Stimulated activated CD8-positive, alpha-beta memory T cell treated with anti-CD3 and anti-CD28 coated beads, Interleukin-12 subunit alpha, Interleukin-12 subunit beta, amount 100 ng/mL, for 24 hours (primary cell): ENCODE measurements around the gene ZBP1.

Experiments
- DNase-seq: peaks from one replicate; pipeline ENCODE4 v3.0.0-alpha.2; 2020; ENCODE audit errors: extremely low read depth

Gene ZBP1

DNA sequence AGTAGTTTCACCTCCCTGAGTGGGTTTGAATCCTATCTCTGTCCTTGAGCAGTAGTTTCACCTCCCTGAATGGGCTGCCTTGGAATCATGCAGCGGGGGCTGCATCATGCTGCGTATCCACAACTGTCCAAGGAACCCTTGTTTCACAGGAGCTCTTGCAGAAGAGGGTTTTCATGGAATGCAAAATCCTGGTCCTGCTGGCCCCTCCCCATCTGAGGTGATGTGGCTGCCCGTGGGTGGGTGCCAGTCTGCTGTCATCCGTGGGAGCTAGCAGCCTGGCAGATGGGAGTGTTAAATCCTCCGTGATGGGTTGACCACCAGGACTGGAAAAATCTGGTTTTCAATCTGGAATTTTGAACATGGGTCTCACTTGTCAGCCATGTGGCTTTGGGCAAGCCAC is 21.7 kb downstream of the ZBP1 start:
- no peak for DNase-seq

DNA sequence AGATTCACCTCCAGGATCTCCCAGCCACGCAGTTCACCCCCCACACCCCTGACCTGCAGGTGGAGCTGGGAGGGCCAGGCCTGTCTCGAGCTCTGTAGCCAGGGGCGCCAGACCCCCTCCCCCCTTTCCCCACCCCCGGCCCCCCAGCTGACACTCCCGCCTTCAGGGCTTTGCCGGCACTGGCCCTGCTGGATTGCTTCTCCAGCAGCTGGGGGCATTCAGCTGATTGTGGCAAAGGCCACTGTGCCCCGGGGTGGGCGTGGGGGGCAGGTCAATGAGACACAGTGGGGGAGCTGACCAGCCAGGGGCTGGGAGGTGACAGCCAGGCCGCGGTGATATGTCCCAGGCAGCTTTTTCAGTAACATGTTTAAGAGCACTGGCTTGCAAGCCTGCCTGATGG is 22.2 kb downstream of the ZBP1 start:
- no peak for DNase-seq

DNA sequence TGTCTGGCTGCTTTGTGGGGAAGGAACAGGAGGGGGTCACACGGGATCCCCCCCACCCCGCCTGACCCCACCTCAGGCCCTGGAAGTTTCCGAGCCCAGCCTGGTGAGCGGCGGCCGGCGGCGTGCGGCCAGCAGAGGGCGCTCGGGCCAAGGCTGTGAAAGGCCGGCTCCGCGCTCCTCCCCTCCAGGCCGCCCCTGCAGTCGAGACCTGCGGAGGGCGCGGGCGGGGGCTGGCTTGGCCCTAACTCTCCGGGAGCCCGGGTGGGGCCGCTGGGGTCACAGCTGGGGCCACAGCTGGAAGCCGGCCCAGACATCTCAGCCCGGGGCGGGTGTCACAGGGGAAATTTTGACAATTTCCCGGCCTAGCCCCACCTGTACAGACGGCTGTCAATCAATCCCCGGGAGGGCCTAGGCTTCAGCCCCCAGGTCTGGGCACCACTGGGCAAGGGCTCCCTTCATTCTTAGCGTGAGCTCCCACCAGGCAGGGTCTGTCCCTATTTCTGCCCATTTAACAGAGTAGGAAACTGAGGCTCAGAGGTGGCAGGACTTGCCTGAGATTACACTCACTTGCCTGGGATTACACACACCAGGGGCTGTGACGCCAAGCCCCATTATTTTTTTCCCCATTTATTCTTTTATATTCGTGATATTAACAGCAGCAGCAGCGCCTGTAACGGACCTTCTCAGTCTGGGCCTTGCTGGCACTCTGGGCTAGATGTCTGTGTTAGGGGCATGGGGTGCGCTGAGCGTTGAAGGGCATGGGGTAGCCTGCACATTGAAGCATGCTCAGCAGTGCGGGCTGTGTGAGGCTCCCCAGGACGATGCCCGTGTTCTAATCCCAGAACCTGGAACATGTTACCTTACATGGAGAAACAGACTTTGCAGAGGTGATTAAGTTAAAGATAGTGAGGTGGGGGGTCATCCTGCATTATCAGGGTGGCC is 23.0 kb downstream of the ZBP1 start:
- DNase-seq: peak; percentile 26

- DNase-seq: no peak
These were observed 23.9 kb downstream of the ZBP1 start for GRCh38 chr20:57596358-57596757.

GRCh38 chr20:57595041-57596030 is 24.9 kb downstream of the ZBP1 start:
- DNase-seq: no peak

- DNase-seq: no peak
These were observed 25.9 kb downstream of the ZBP1 start for GRCh38 chr20:57594092-57594951.

- DNase-seq: no peak
These were observed 26.9 kb downstream of the ZBP1 start for GRCh38 chr20:57593134-57593886.

DNA sequence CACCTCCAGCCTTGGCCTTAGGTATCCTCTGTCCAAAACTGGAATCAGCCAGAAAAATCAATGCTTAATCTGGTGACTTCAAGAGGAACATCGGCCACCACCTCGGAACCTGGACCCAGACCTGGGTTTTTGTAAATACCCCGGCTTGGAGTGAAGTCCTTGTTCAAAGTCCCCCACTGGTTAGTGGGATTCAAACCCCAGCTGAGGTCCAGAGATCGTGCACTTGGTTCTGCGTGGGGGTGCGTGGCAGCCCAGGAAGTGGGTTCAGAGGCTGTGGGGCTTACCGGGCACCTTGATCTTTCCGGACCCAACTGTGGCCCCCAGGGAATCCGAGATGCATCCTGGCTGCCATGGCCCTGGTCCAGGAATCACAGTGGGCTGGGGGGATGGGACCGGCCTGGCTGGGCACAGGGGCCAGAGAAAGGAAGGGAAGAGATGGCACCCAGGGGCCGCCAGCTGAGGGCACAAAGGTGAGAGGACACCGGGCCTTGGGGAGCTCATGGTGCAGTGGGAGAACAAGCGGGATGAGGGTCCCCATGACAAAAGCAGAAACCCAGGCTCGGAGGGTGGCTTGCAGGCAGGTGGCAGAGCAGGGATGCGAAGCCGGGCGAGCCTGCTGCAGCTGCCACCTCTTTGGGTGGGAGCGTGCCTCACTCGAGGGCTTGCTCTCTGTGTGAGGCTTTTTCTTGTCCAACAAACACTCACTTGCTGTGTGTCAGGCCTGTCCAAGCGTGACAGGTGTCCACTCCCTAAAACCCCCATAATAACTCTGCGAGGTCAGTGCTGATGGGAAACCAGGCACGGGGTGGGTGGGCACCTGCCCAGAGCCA is 27.7 kb downstream of the ZBP1 start:
- DNase-seq: no peak

DNA sequence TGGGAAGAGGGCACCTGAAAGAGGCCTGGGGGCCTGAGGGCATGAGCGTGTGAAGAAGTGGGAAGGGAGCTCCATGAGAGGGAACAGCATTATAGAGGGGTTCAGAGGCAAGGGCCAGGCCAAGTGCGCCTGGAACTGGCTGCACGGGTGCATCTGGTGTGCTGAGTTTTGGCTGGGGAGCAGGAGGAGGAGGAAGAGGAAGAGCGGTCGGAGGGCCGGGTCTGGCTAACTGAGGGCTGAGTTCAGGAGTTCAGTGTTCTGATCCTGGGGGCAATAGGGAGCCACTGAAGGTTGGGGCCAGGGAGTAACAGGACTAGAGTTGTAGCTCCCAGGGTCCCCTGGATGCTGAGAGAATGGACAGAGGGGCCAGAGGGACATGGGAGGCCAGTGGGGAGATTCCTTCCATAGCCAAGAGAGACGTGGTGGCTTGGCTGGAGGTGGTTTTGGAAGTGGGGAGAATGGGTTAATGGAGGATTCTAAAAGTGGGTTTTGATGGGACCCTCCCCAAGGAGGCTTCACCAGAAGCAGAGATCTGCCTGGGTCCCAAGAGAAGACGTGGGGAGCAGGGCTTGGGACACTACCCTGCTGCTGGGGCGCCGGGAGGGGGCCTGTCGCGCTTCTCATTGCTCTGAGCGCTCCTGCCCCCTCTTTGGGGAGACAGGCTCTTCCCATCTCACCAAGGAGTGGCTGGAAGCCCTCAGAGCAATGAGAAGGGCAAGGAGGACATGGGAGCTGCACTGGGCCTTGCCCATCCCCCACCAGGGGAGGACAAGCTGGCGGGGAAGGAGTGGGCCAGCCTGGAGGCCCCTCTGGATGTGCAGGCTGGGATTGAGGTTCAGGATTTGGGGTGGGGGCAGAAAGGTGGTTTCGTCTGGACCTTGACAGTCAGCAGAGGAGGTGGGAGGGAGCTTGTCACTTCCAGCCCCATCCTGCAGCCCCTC is 28.7 kb downstream of the ZBP1 start:
- no peak for DNase-seq

DNA sequence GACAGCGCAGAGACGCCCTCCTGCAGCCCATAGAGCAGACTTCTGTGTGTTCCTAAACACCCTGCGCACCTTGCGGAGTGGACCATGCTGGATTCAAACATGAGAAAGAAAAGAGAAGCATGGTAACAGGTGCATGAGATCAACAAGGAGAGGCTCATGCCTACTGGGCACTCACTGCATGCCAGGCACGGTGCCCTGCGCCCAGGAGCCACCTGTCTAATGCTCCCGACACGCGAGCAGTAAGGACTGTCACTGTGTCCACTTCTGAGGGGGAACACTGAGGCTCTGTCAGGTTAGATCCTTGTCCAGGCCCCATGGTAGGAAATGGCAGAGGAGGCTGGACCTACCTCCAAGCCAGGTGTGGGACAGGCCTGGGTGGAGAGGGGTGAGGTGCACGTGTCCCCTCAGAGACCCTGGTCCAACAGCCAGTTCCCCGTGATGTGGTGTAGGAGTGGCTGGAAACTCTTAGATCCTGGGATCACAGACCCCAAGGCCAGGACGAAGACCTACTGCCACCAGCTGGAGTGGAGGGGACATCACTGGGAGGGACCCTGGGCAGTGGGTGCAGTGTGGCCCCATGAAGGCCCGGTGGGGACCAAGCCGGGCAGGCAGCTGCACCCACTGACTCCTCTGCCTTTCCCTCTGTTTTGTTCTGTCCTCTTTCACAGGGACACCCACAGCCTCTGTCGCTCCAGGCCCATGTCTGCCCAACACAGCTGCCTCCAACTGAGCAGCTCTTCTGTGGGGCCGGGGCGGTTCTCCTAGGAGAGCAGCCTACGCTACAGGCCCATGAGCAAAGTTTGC is 29.5 kb downstream of the ZBP1 start:
- DNase-seq: no peak

GRCh38 chr20:57589728-57590484 is 30.3 kb downstream of the ZBP1 start:
- DNase-seq: no peak

GRCh38 chr20:57589123-57589727 is 31.0 kb downstream of the ZBP1 start:
- DNase-seq: no peak

- DNase-seq: no peak
These were observed 31.6 kb downstream of the ZBP1 start for GRCh38 chr20:57588596-57588995.

DNA sequence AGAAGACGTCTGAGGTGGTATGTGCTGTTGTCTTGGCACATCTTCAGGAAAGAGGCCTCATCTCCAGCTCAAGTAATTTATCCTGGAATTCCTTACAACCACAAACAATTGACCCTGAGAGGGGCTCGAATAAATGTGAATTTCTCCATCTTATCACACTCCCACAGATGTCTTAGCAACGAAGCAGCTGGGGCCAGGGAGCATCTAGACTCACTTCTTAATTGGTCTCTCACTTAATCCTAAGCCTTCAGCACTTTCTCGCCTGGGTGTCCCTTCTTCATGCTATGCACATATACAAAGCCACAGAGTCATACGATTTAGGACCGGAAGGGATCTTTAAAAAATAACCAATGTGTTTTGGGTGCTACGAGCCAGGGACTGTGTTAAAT is 32.2 kb downstream of the ZBP1 start:
- DNase-seq: no peak

- DNase-seq: no peak
These were observed 32.8 kb downstream of the ZBP1 start for GRCh38 chr20:57587278-57587988.

DNA sequence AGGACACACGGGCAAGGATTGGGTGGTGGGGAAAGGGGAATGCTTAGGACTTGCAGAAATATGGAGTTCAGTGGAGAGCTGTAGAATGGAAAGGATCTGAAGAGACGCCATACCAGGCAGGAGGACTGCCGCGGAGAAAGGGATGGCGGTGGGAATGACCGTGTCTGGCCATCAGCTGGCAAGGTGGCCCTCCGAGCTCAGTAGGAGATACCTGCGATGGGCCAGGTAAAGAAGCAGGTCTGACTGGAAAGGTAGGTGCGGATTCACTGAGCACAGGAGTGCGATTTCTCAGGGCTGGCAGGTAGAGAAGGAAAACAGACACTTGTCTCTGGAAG is 33.3 kb downstream of the ZBP1 start:
- no peak for DNase-seq
